Naive thymus-derived CD4-positive, alpha-beta T cell (primary cell): ENCODE data around the gene MBOAT2. TPM values are rescaled to one million over a fixed set of nuclear protein-coding genes. Genes with fewer than 3 reads are reported as not detected.

Source experiments
- ATAC-seq: fragments of 150-1000 bp; cut with Tn5 transposase; 2 replicates; pipeline ENCODE4 v1.10.0; 2021; ENCODE audit warnings: mild to moderate bottlenecking, moderate library complexity
- CTCF ChIA-PET: fragments of 350-600 bp; sonication (Branson Sonifier 250); formaldehyde crosslinking; loops from one replicate; lab custom pipeline; 2021; ENCODE audit warnings: antibody characterized with exemption; lab: Charles Lee
- POLR2A ChIA-PET: fragments of 350-600 bp; sonication (Branson Sonifier 250); formaldehyde crosslinking; loops from one replicate; lab custom pipeline; 2021; ENCODE audit warnings: antibody characterized with exemption, inconsistent platforms; lab: Charles Lee
- DNase-seq, 9 donors: peaks; one replicate each; pipeline versions ENCODE4 v3.0.0 to v3.0.0-alpha.2; 2020 to 2022; ENCODE audit warnings: mixed read lengths in 1 of 9
- H3K27ac ChIP-seq: one replicate; pipeline ENCODE4 v1.7.0; 2013; ENCODE audit warnings: mild to moderate bottlenecking, low read depth, low read length, moderate library complexity
- H3K27me3 ChIP-seq, 2 donors: one replicate each; pipeline ENCODE4 v1.7.0; 2013; ENCODE audit warnings: low read length in 2 of 2, mild to moderate bottlenecking in 2 of 2, moderate library complexity in 2 of 2; ENCODE audit not compliant: control insufficient read depth in 2 of 2, insufficient read depth in 2 of 2
- H3K36me3 ChIP-seq, 3 experiments: 1 replicate in 2 of 3; 2 replicates in 1 of 3; pipeline ENCODE4 v1.7.0; 2013; ENCODE audit warnings: low read length in 3 of 3, mild to moderate bottlenecking in 3 of 3, moderate library complexity in 1 of 3; ENCODE audit not compliant: insufficient read depth in 3 of 3, control insufficient read depth in 2 of 3
- H3K4me1 ChIP-seq, 2 donors: one replicate each; pipeline ENCODE4 v1.7.0; 2013; ENCODE audit warnings: low read length in 2 of 2, mild to moderate bottlenecking in 2 of 2, moderate library complexity in 1 of 2; ENCODE audit not compliant: control insufficient read depth in 2 of 2, insufficient read depth in 2 of 2
- H3K4me3 ChIP-seq: 2 replicates; pipeline ENCODE4 v1.7.0; 2013; ENCODE audit warnings: mild to moderate bottlenecking, low read length
- H3K9me3 ChIP-seq, 3 experiments: 1 replicate in 2 of 3; 2 replicates in 1 of 3; pipeline ENCODE4 v1.7.0; 2013; ENCODE audit warnings: low read length in 3 of 3; ENCODE audit not compliant: control insufficient read depth in 2 of 3
- H3K27ac Mint-ChIP-seq, 9 donors: one replicate each; pipeline ENCODE4 v1.8.0; 2020 to 2022; ENCODE audit warnings: mixed read lengths in 9 of 9, mild to moderate bottlenecking in 8 of 9, moderate library complexity in 5 of 9, inconsistent platforms in 2 of 9
- H3K27me3 Mint-ChIP-seq, 5 donors: one replicate each; pipeline ENCODE4 v1.8.0; 2021 to 2022; ENCODE audit warnings: mixed read lengths in 5 of 5, mild to moderate bottlenecking in 1 of 5
- H3K36me3 Mint-ChIP-seq, 5 donors: one replicate each; pipeline ENCODE4 v1.8.0; 2020 to 2022; ENCODE audit warnings: mixed read lengths in 5 of 5, mild to moderate bottlenecking in 3 of 5, inconsistent platforms in 1 of 5
- H3K4me1 Mint-ChIP-seq, 7 donors: one replicate each; pipeline ENCODE4 v1.8.0; 2020 to 2022; ENCODE audit warnings: mixed read lengths in 7 of 7, mild to moderate bottlenecking in 3 of 7, inconsistent platforms in 1 of 7
- H3K4me3 Mint-ChIP-seq, 10 donors: one replicate each; pipeline ENCODE4 v1.8.0; 2020 to 2022; ENCODE audit warnings: mild to moderate bottlenecking in 10 of 10, mixed read lengths in 10 of 10, moderate library complexity in 6 of 10, inconsistent platforms in 2 of 10
- H3K9me3 Mint-ChIP-seq, 11 donors: one replicate each; pipeline ENCODE4 v1.8.0; 2020 to 2022; ENCODE audit warnings: mixed read lengths in 11 of 11, mild to moderate bottlenecking in 4 of 11, inconsistent platforms in 1 of 11, moderate library complexity in 1 of 11
- intact Hi-C, 2 donors: fragments of 100-400 bp; cut with micrococcal nuclease; formaldehyde crosslinking; loops; one replicate each; pipeline ENCODE4 v1.15.1; 2023
- polyA plus RNA-seq, 2 donors: library from polyadenylated mRNA; unstranded; fragments of 300-500 nt; fragmentation: Illumina TruSeq; gene quantifications; one replicate each; pipeline ENCODE4 v1.2.3, GENCODE V29; 2021
- total RNA-seq, 6 experiments: library from RNA in 5 of 6; stranded (reverse) in 5 of 6; gene quantifications; 1 replicate in 5 of 6; 2 replicates in 1 of 6; pipeline ENCODE4 v1.2.3 and lab custom pipeline; 2021 to 2026

MBOAT2 gene
- total and polyA plus RNA-seq, 7 experiments from 2014 or later = 0.90 to 6.0 (median 1.9) TPM

DNA sequence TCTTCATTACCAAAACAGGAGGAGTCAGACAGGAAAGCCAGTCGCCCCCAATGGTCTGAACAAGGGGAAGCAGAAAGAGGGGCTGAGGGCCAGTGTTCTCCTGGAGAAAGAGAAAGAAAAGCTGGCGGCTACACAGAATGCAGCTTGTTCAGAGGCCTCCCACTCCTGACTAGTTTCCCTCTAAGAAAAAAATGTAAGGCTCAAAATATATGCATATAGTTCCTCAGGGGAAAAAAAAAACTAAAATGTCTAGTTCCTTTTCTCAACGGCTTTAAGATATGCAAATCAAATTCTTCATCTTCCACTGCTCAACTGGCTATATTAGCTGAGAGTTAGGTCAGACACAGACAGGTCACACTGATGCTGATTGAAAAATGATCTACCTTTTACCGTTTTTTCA is 18.6 kb downstream of the MBOAT2 start:
- peaks cover 0 to 4% of the 10 kb centered on the region in 2 donors for H3K27me3 ChIP-seq
- no peaks in the 10 kb centered on the region for H3K4me1 ChIP-seq
- H3K9me3 ChIP-seq = no peaks in the 10 kb centered on the region
- ATAC-seq = no peak
- no peak for DNase-seq
- intact Hi-C loops = no loop called here
- ChIA-PET CTCF (no interaction called here), POLR2A (no interaction called here)
- no peak overlapping the region for H3K27ac Mint-ChIP-seq
- H3K4me3 Mint-ChIP-seq = no peak overlapping the region
- no peaks in the 10 kb centered on the region for H3K36me3 ChIP-seq
- H3K27me3 Mint-ChIP-seq = peaks cover 0 to 18% (median 0%) of the 10 kb centered on the region in 5 donors
- no peak overlapping the region for H3K4me3 ChIP-seq
- H3K36me3 Mint-ChIP-seq = no peaks in the 10 kb centered on the region
- H3K9me3 Mint-ChIP-seq = no peaks in the 10 kb centered on the region
- no peak overlapping the region for H3K27ac ChIP-seq
- peaks cover 0 to 4% (median 0%) of the 10 kb centered on the region in 7 donors for H3K4me1 Mint-ChIP-seq

DNA sequence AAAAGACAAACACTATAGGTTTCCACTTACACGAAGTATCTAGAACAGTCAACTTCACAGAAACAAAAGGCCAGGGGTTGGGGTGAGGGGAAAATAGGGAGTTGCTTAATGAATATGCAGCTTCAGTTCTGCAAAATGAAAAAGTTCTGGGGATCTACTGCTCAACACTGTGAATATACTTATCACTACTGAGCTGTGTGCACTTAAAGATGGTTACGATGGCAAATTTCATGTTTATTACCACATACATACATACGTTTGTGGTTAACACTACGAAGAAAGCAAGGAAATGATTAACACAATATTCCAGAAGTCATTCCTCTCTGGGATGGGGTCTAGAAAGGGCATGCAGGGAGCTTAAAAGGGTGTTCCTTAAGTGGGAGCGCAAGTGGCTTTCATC is 19.3 kb downstream of the MBOAT2 start:
- H3K27me3 ChIP-seq = peaks cover 0 to 4% of the 10 kb centered on the region in 2 donors
- no peak overlapping the region for H3K4me3 ChIP-seq
- no peaks in the 10 kb centered on the region for H3K9me3 Mint-ChIP-seq
- DNase-seq = no peak
- peaks cover 0 to 13% (median 0%) of the 10 kb centered on the region in 5 donors for H3K27me3 Mint-ChIP-seq
- H3K4me3 Mint-ChIP-seq = no peak overlapping the region
- no peaks in the 10 kb centered on the region for H3K9me3 ChIP-seq
- intact Hi-C loops = no loop called here
- no peaks in the 10 kb centered on the region for H3K4me1 ChIP-seq
- ChIA-PET CTCF (no interaction called here), POLR2A (no interaction called here)
- H3K27ac Mint-ChIP-seq = no peak overlapping the region
- H3K4me1 Mint-ChIP-seq = peaks cover 0 to 4% (median 0%) of the 10 kb centered on the region in 7 donors
- H3K36me3 ChIP-seq = no peaks in the 10 kb centered on the region
- no peak for ATAC-seq
- H3K36me3 Mint-ChIP-seq = no peaks in the 10 kb centered on the region
- no peak overlapping the region for H3K27ac ChIP-seq

DNA sequence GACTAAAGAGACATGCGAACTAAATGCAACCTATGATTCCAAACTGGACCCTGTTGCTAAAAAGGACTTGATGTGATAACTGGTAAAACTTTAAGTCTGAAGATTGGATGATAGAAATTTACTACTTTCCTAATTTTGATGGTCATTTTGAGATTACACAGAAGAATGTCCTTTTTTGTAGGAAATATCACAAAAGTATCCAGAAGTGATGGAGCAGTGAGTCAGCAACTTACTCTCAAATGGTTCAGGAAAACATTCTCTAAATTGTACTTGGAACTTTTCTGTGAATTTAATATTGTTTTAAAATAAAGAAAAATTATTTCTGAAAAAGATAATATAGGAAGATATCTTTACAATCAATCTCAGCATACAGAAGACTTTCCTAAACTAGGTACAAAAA is 19.9 kb downstream of the MBOAT2 start:
- H3K27ac Mint-ChIP-seq = no peak overlapping the region
- POLR2A ChIA-PET = no interaction called here
- no peaks in the 10 kb centered on the region for H3K9me3 ChIP-seq
- peaks cover 0 to 4% of the 10 kb centered on the region in 2 donors for H3K27me3 ChIP-seq
- intact Hi-C loops = no loop called here
- H3K9me3 Mint-ChIP-seq = no peaks in the 10 kb centered on the region
- CTCF ChIA-PET = no interaction called here
- DNase-seq = no peak
- H3K27ac ChIP-seq = no peak overlapping the region
- H3K4me3 Mint-ChIP-seq = no peak overlapping the region
- H3K4me1 ChIP-seq = no peaks in the 10 kb centered on the region
- no peaks in the 10 kb centered on the region for H3K36me3 ChIP-seq
- peaks cover 0 to 13% (median 0%) of the 10 kb centered on the region in 5 donors for H3K27me3 Mint-ChIP-seq
- ATAC-seq = no peak
- no peaks in the 10 kb centered on the region for H3K36me3 Mint-ChIP-seq
- H3K4me3 ChIP-seq = no peak overlapping the region
- H3K4me1 Mint-ChIP-seq = peaks cover 0 to 4% (median 0%) of the 10 kb centered on the region in 7 donors

DNA sequence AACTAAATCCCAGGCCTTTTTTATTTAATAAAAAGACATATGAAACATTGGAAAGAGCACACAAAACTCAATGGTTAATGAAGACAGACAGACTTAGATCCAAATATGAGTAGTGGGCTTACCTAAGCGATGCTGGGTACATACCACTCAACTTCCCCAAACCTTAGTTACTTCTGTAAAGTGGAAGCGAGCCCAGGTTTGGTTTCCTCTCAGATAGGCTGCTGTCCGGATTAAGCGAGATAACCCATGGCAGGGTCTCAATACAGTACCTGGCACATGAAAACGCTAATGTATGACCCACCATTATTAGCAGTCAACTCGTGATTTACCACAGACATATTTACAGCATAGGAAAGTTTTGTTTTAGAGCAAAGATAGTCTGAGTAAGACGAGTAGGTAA is 21.6 kb downstream of the MBOAT2 start:
- Histone ChIP-seq H3K4me1 (no peaks in the 10 kb centered on the region), H3K27ac (no peak overlapping the region), H3K4me3 (no peak overlapping the region), H3K27me3 (peaks cover 0 to 4% of the 10 kb centered on the region in 2 donors), H3K36me3 (no peaks in the 10 kb centered on the region), H3K9me3 (no peaks in the 10 kb centered on the region)
- H3K4me3 Mint-ChIP-seq = no peak overlapping the region
- H3K36me3 Mint-ChIP-seq = no peaks in the 10 kb centered on the region
- peaks cover 0 to 13% (median 0%) of the 10 kb centered on the region in 5 donors for H3K27me3 Mint-ChIP-seq
- peaks cover 0 to 4% (median 0%) of the 10 kb centered on the region in 7 donors for H3K4me1 Mint-ChIP-seq
- ChIA-PET POLR2A (no interaction called here), CTCF (no interaction called here)
- intact Hi-C loops = no loop called here
- H3K9me3 Mint-ChIP-seq = no peaks in the 10 kb centered on the region
- no peak overlapping the region for H3K27ac Mint-ChIP-seq
- ATAC-seq (no peak), DNase-seq (no peak)

DNA sequence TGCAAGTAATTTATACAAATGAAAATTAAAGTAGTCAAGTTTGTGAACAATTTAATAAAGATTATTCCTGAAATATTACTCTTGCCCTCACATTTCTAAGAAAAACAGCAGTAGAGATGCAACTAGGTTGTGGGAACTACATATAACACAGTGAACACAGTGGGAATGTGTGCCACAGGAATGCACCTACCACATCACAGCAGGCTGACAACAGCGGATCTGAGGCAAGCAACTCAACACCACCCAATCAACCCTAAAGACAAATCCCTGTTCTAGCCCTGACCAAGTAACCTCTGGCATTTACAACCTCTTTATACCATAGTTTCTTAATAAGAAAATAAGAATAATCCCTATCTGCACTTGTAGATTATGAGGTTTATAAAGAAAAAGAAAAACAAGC is 23.4 kb downstream of the MBOAT2 start:
- Mint-ChIP-seq H3K9me3 (no peaks in the 10 kb centered on the region), H3K4me3 (no peak overlapping the region), H3K36me3 (no peaks in the 10 kb centered on the region), H3K27ac (no peak overlapping the region), H3K27me3 (peaks cover 0 to 10% (median 0%) of the 10 kb centered on the region in 5 donors), H3K4me1 (no peaks in the 10 kb centered on the region)
- Histone ChIP-seq H3K27me3 (no peaks in the 10 kb centered on the region), H3K36me3 (no peaks in the 10 kb centered on the region), H3K4me3 (no peak overlapping the region), H3K9me3 (no peaks in the 10 kb centered on the region), H3K4me1 (no peaks in the 10 kb centered on the region), H3K27ac (no peak overlapping the region)
- ATAC-seq = no peak
- intact Hi-C loops = no loop called here
- CTCF ChIA-PET = no interaction called here
- POLR2A ChIA-PET = no interaction called here
- no peak for DNase-seq

DNA sequence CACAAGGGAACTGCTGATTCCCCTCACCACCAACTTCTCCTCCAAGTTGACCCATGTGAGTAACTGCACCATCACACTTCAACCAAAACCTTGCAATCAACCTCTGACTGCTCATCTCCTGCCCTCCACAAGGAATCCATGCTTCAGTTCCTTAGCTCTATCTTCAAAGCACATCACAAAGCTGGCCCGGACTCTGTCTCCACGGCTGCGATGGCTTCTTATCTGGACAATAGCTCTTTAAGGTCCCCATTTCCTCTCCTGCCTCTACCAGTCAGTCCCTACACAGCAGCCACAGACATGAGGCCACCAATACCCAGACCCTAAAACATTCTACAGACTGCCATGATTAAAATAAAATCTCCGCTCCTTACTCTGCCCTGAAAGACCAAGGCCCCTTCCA is 25.7 kb downstream of the MBOAT2 start:
- Mint-ChIP-seq H3K36me3 (no peaks in the 10 kb centered on the region), H3K4me3 (no peak overlapping the region), H3K27me3 (peaks cover 0 to 5% (median 0%) of the 10 kb centered on the region in 5 donors), H3K27ac (no peak overlapping the region), H3K4me1 (no peaks in the 10 kb centered on the region), H3K9me3 (peaks cover 0 to 3% (median 0%) of the 10 kb centered on the region in 11 donors)
- ChIA-PET CTCF (no interaction called here), POLR2A (no interaction called here)
- no peaks in the 10 kb centered on the region for H3K4me1 ChIP-seq
- intact Hi-C loops = no loop called here
- ATAC-seq = no peak
- DNase-seq = no peak
- no peak overlapping the region for H3K27ac ChIP-seq
- H3K36me3 ChIP-seq = no peaks in the 10 kb centered on the region
- H3K9me3 ChIP-seq = no peaks in the 10 kb centered on the region
- no peaks in the 10 kb centered on the region for H3K27me3 ChIP-seq
- H3K4me3 ChIP-seq = no peak overlapping the region

DNA sequence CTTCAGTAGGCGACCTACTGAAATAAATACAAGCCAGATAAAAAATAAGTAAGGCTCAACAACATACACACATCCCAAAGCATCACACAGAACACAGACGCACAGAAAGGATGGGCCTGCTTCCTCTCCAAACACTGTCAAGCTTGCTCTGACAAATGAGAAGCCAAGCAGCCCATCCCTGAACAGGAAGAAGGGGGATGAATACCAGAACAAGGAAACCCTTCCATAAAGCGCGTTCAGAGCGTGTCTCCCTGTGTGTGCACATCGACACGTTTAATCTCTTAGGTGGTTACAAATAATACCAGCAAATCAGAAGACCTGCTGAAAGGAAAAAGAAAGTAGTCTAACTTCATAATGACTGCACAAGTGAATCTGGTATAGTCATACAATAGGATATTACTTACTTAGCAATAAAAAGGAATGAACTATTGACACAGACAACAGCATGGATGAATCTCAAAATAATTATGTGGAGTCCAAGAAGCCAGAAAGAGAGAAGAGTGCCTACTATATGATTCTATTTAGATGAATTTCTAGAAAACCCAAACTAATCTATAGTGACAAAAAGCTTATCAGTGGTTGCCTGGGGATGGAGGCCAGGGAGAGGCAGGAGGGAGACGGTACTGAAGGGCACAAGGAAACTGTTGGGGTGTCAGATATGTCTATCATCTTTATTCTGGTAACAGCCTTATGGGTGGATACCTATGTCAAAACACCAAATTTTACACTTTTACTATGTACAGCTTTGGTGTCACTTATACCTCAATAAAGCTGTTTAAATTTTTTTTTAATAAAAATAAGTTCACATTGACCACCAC is 26.8 kb downstream of the MBOAT2 start:
- ChIA-PET POLR2A (no interaction called here), CTCF (no interaction called here)
- intact Hi-C loops = no loop called here
- Histone ChIP-seq H3K27me3 (no peaks in the 10 kb centered on the region), H3K4me3 (no peak overlapping the region), H3K27ac (no peak overlapping the region), H3K4me1 (no peaks in the 10 kb centered on the region), H3K9me3 (no peaks in the 10 kb centered on the region), H3K36me3 (no peaks in the 10 kb centered on the region)
- peaks cover 0 to 5% (median 0%) of the 10 kb centered on the region in 5 donors for H3K27me3 Mint-ChIP-seq
- H3K4me3 Mint-ChIP-seq = no peak overlapping the region
- H3K36me3 Mint-ChIP-seq = no peaks in the 10 kb centered on the region
- no peak overlapping the region for H3K27ac Mint-ChIP-seq
- DNase-seq (no peak), ATAC-seq (no peak)
- H3K4me1 Mint-ChIP-seq = no peaks in the 10 kb centered on the region
- peaks cover 0 to 3% (median 0%) of the 10 kb centered on the region in 11 donors for H3K9me3 Mint-ChIP-seq
